WTC11 (cell line): ENCODE measurements around the gene DRC1.

Experiments used
- CTCF ChIP-seq: fragments of 200-600 bp; IDR thresholded peaks from 2 replicates; pipeline ENCODE4 v1.8.0; 2022; ENCODE audit warnings: antibody characterized with exemption
- MAX ChIP-seq: sonication (generic); formaldehyde crosslinking; IDR thresholded peaks from 2 replicates; pipeline ENCODE4 v1.8.0; 2022; ENCODE audit warnings: mild to moderate bottlenecking, missing genetic modification reagents
- NR2C2 ChIP-seq: sonication (generic); formaldehyde crosslinking; IDR thresholded peaks from 2 replicates; pipeline ENCODE4 v1.8.0; 2022; ENCODE audit warnings: mild to moderate bottlenecking, missing genetic modification reagents
- TP53 ChIP-seq: sonication (generic); formaldehyde crosslinking; IDR thresholded peaks from 2 replicates; pipeline ENCODE4 v1.8.1; 2023; ENCODE audit warnings: mild to moderate bottlenecking, missing genetic modification reagents
- ZNF138 ChIP-seq: sonication (generic); formaldehyde crosslinking; conservative IDR thresholded peaks from 2 replicates; pipeline ENCODE4 v1.8.1; 2022; ENCODE audit warnings: mild to moderate bottlenecking, moderate library complexity, missing genetic modification reagents

- TF ChIP-seq CTCF (no peak), ZNF138 (CRISPR knock-in tag) (no peak), MAX (no peak), NR2C2 (no peak), TP53 (no peak)
Observed at GRCh38 chr2:26462100-26462499, 60.4 kb downstream of the DRC1 start.
